Thyroid gland (tissue), 4 donors: ENCODE measurements around the gene IVD. TPM values are rescaled to one million over a fixed set of nuclear protein-coding genes. Genes with fewer than 3 reads are reported as not detected.

Experiments used
- DNase-seq, 2 donors: peaks; one replicate each; pipeline ENCODE4 v3.0.0-alpha.2; 2019
- H3K27ac ChIP-seq, 3 donors: fragments of 200-600 bp; sonication (generic); 1 replicate in 2 of 3; 2 replicates in 1 of 3; pipeline ENCODE4 v1.5.1; 2016 to 2019; ENCODE audit warnings: mild to moderate bottlenecking in 1 of 3, moderate library complexity in 1 of 3
- H3K27me3 ChIP-seq: fragments of 200-600 bp; sonication (generic); one replicate; pipeline ENCODE4 v1.5.1; 2019
- H3K36me3 ChIP-seq, 2 donors: fragments of 200-600 bp; sonication (generic); one replicate each; pipeline ENCODE4 v1.5.1; 2016 to 2019
- H3K4me1 ChIP-seq, 2 donors: fragments of 200-600 bp; sonication (generic); one replicate each; pipeline ENCODE4 v1.5.1; 2017 to 2019
- H3K4me3 ChIP-seq, 3 donors: fragments of 200-600 bp; sonication (generic); replicated peaks in 1 of 3; 1 replicate in 2 of 3; 2 replicates in 1 of 3; pipeline ENCODE4 v1.5.1; 2016; ENCODE audit warnings: mild to moderate bottlenecking in 1 of 3
- H3K9me3 ChIP-seq: fragments of 200-600 bp; sonication (generic); one replicate; pipeline ENCODE4 v1.5.1; 2017
- CTCF ChIP-seq, 6 experiments: fragments of 200-600 bp in 3 of 6; fragments of 450-650 bp in 3 of 6; sonication (generic) in 3 of 6; IDR thresholded peaks; one replicate each; pipeline ENCODE4 v1.5.1; 2016 to 2019; ENCODE audit warnings: antibody characterized with exemption in 6 of 6, mild to moderate bottlenecking in 2 of 6, inconsistent platforms in 1 of 6, moderate library complexity in 1 of 6
- POLR2A ChIP-seq, 2 donors: fragments of 450-650 bp; IDR thresholded peaks; one replicate each; pipeline ENCODE4 v1.6.1; 2017; ENCODE audit warnings: antibody characterized with exemption in 2 of 2, mild to moderate bottlenecking in 2 of 2, moderate library complexity in 1 of 2
- WGBS, 2 donors: methylation state at CpG; one replicate each; pipeline ENCODE4 v1.1.5; 2017; 5-methylcytosine and 5-hydroxymethylcytosine counted together
- intact Hi-C: fragments of 100-400 bp; cut with DNase I; formaldehyde crosslinking; loops from one replicate; pipeline ENCODE4 v1.15.1; 2023
- total RNA-seq, 4 donors: library from RNA; depleted of rRNA; stranded (reverse); fragments of >200 nt; gene quantifications; one replicate each; pipeline ENCODE4 v1.2.3, GENCODE V29; 2016

IVD gene
- total RNA-seq, 4 donors from 2014 or later, result 393 to 723 (median 539) TPM

DNA sequence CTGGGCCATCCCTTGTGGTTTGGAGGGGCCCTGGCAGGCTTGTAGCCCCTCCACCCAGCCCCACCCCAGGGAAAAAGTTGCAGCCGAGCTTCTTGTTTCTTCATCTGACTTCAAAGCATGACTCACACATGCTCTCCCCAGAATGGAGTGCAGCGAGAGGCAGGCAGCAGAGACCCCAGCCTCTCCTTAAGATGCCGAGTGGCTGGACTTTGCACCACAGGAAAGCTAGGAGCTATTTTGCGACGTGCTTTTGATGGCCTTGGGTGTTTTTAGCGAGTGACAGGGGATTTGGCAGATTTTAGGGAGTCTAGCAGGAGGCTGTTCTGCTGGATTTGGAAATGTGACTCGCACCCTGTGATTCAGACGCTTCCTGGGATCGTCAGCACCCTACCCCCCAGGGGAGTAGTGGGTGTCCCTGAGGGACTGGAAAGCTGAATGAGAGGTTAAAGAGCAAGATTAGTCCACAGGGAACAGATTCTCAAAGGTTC is 49.4 kb downstream of the IVD start:
- Histone ChIP-seq H3K27ac (no peak overlapping the region), H3K27me3 (no peaks in the 10 kb centered on the region), H3K9me3 (no peaks in the 10 kb centered on the region), H3K4me3 (no peak overlapping the region), H3K36me3 (peaks cover 8 to 10% of the 10 kb centered on the region in 2 donors), H3K4me1 (peaks cover 23 to 48% of the 10 kb centered on the region in 2 donors)
- whole genome bisulfite sequencing, 2 donors, result 78 to 86% methylated on average over 9 of the region's 9 CpGs
- intact Hi-C loops, result no loop called here
- no peak for DNase-seq
- TF ChIP-seq CTCF (IDR thresholded peaks at IDR 0.05) (no peak), POLR2A (IDR thresholded peaks at IDR 0.05) (no peak)

GRCh38 chr15:40456299-40456712 is 50.7 kb downstream of the IVD start:
- Histone ChIP-seq H3K27me3 (no peaks in the 10 kb centered on the region), H3K36me3 (peaks cover 8 to 10% of the 10 kb centered on the region in 2 donors), H3K4me3 (no peak overlapping the region), H3K27ac (no peak overlapping the region), H3K4me1 (peaks cover 19 to 39% of the 10 kb centered on the region in 2 donors), H3K9me3 (no peaks in the 10 kb centered on the region)
- TF ChIP-seq CTCF (IDR thresholded peaks at IDR 0.05) (no peak), POLR2A (IDR thresholded peaks at IDR 0.05) (no peak)
- peak; percentile 61 to 67 for DNase-seq
- WGBS, 2 donors, result 41 to 54% methylated on average over 6 to 7 of the region's 7 CpGs
- intact Hi-C loops, result no loop called here

DNA sequence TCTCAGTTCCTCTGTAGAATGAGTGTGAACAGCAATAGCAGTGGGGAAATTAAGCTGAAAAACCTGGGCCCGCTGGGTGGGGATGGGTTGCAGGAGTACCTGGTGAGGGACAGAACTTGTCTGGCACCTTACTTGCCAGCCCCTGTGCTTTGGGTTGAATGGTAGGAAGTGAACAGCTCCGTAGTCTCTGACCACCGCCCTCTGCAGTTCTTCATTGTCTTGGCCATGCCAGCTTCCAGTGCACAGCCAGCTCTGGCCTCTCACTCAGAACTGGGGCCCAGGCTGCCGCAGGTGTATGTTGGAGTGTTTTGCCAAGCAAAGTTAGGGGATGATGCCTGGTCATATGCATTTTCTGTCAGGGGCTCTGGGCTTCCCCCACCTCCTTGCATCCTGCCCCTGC is 51.1 kb downstream of the IVD start:
- Histone ChIP-seq H3K27ac (no peak overlapping the region), H3K4me3 (no peak overlapping the region), H3K36me3 (peaks cover 8 to 10% of the 10 kb centered on the region in 2 donors), H3K9me3 (no peaks in the 10 kb centered on the region), H3K27me3 (no peaks in the 10 kb centered on the region), H3K4me1 (peaks cover 18 to 35% of the 10 kb centered on the region in 2 donors)
- DNase-seq, result no peak
- 65 to 80% methylated on average over 3 to 4 of the region's 4 CpGs for WGBS, 2 donors
- TF ChIP-seq CTCF (IDR thresholded peaks at IDR 0.05) (no peak), POLR2A (IDR thresholded peaks at IDR 0.05) (no peak)
- intact Hi-C loops, result no loop called here

- peaks cover 18 to 26% of the 10 kb centered on the region in 2 donors for H3K4me1 ChIP-seq
These were observed 53.1 kb downstream of the IVD start for GRCh38 chr15:40458495-40459371.

More at GRCh38 chr15:40458495-40459371, 53.1 kb downstream of the IVD start:
- intact Hi-C loops, result no loop called here
- H3K27me3 ChIP-seq, result no peaks in the 10 kb centered on the region
- DNase-seq, result no peak
- H3K27ac ChIP-seq, result no peak overlapping the region
- 95 to 98% methylated on average over 14 to 20 of the region's 37 CpGs for WGBS, 2 donors
- H3K36me3 ChIP-seq, result peaks cover 20 to 24% of the 10 kb centered on the region in 2 donors
- H3K9me3 ChIP-seq, result no peaks in the 10 kb centered on the region
- no peak overlapping the region for H3K4me3 ChIP-seq
- no peak for TF ChIP-seq CTCF (IDR thresholded peaks at IDR 0.05)
- no peak for TF ChIP-seq POLR2A (IDR thresholded peaks at IDR 0.05)
